ENCODE results near the gene SUSD1. TPM values are rescaled to one million over a fixed set of nuclear protein-coding genes. Genes with fewer than 3 reads are reported as not detected.
A peak's percentile ranks its signal among the peaks of the same experiment; 100 is the strongest.

Gene SUSD1
- polyA plus RNA-seq, 1 donor (not counting 4 experiments of a cell fraction or from before 2014, with no cell fraction given): 3.6 TPM

GRCh38 chr9:112142420-112142819, 32.7 kb downstream of the SUSD1 start:
- no peak for TF ChIP-seq EZH2 (IDR thresholded peaks at IDR 0.05; ENCODE audit: low read length)
- TF ChIP-seq CTCF (optimal IDR thresholded peaks at IDR 0.05 in 1 of 3, IDR thresholded peaks at IDR 0.05 in 1 of 3, conservative IDR thresholded peaks at IDR 0.05 in 1 of 3; ENCODE audit: extremely low read depth in 1 of 3, insufficient read depth in 2 of 3, low read length in 3 of 3): no peak
- no peak overlapping the region for H3K27ac ChIP-seq (ENCODE audit: control insufficient read depth, insufficient read depth, low read length)
- no peak overlapping the region for H3K4me3 ChIP-seq (ENCODE audit: control insufficient read depth in 2 of 3, extremely low read depth in 1 of 3, insufficient read depth in 2 of 3, low read depth in 1 of 3, low read length in 3 of 3)
- H3K4me1 ChIP-seq (ENCODE audit: control insufficient read depth, extremely low read depth, insufficient read depth, low read length): peaks cover 44% of the 10 kb centered on the region
- H3K9me1 ChIP-seq (ENCODE audit: control insufficient read depth, extremely low read depth, insufficient read depth, low read length): no peaks in the 10 kb centered on the region
- H2AFZ ChIP-seq (ENCODE audit: control insufficient read depth, low read length): no peak overlapping the region
- no peaks in the 10 kb centered on the region for H4K20me1 ChIP-seq (ENCODE audit: control insufficient read depth, extremely low read depth, insufficient read depth, low read length)
- no peaks in the 10 kb centered on the region for H3K27me3 ChIP-seq (ENCODE audit: control insufficient read depth, extremely low read depth, insufficient read depth, low read length)
- H3K79me2 ChIP-seq (ENCODE audit: control insufficient read depth, insufficient read depth, low read length): no peaks in the 10 kb centered on the region
- dilution Hi-C loops (cut with MboI; ENCODE audit: extremely low pct_ligation_motif_present, low sequenced_read_pairs): no loop called here
- no peak overlapping the region for H3K4me2 ChIP-seq (ENCODE audit: control insufficient read depth, extremely low read depth, insufficient read depth, low read depth, low read length)
- peak; percentile 76 for FAIRE-seq
- H3K36me3 ChIP-seq (ENCODE audit: control insufficient read depth in 2 of 2, extremely low read depth in 1 of 2, insufficient read depth in 2 of 2, low read length in 2 of 2): no peaks in the 10 kb centered on the region
- no peaks in the 10 kb centered on the region for H3K9me3 ChIP-seq (ENCODE audit: control insufficient read depth, low read depth, low read length)
- H3K9ac ChIP-seq (ENCODE audit: control insufficient read depth, extremely low read depth, insufficient read depth, low read length): no peak overlapping the region
- DNase-seq (ENCODE audit: low read depth, low spot score): no peak

DNA sequence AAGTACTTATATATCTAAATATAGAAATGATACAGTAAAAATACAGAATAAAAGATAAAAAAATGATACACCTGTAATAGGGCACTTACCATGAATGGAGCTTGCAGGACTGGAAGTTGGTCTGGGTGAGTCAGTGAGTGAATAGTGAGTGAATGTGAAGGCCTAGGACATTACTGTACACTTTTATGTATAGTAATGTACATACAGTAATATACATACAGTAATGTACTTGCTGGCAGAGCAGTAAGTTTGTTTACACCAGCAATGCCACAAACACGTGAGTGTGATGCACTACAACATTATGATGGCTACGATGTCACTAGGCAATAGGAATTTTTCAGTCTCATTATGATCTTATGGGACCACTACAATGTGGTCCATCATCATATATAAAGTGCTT, 34.2 kb downstream of the SUSD1 start:
- no peaks in the 10 kb centered on the region for H3K27me3 ChIP-seq (ENCODE audit: control insufficient read depth, extremely low read depth, insufficient read depth, low read length)
- no peaks in the 10 kb centered on the region for H3K9me1 ChIP-seq (ENCODE audit: control insufficient read depth, extremely low read depth, insufficient read depth, low read length)
- no peaks in the 10 kb centered on the region for H3K36me3 ChIP-seq (ENCODE audit: control insufficient read depth in 2 of 2, extremely low read depth in 1 of 2, insufficient read depth in 2 of 2, low read length in 2 of 2)
- no peak overlapping the region for H2AFZ ChIP-seq (ENCODE audit: control insufficient read depth, low read length)
- TF ChIP-seq CTCF (optimal IDR thresholded peaks at IDR 0.05 in 1 of 3, IDR thresholded peaks at IDR 0.05 in 1 of 3, conservative IDR thresholded peaks at IDR 0.05 in 1 of 3; ENCODE audit: extremely low read depth in 1 of 3, insufficient read depth in 2 of 3, low read length in 3 of 3) (no peak), EZH2 (IDR thresholded peaks at IDR 0.05; ENCODE audit: low read length) (no peak)
- dilution Hi-C loops (cut with MboI; ENCODE audit: extremely low pct_ligation_motif_present, low sequenced_read_pairs): no loop called here
- no peak overlapping the region for H3K9ac ChIP-seq (ENCODE audit: control insufficient read depth, extremely low read depth, insufficient read depth, low read length)
- no peaks in the 10 kb centered on the region for H4K20me1 ChIP-seq (ENCODE audit: control insufficient read depth, extremely low read depth, insufficient read depth, low read length)
- no peak overlapping the region for H3K4me2 ChIP-seq (ENCODE audit: control insufficient read depth, extremely low read depth, insufficient read depth, low read depth, low read length)
- H3K4me1 ChIP-seq (ENCODE audit: control insufficient read depth, extremely low read depth, insufficient read depth, low read length): peaks cover 40% of the 10 kb centered on the region
- H3K79me2 ChIP-seq (ENCODE audit: control insufficient read depth, insufficient read depth, low read length): no peaks in the 10 kb centered on the region
- no peaks in the 10 kb centered on the region for H3K9me3 ChIP-seq (ENCODE audit: control insufficient read depth, low read depth, low read length)
- H3K4me3 ChIP-seq (ENCODE audit: control insufficient read depth in 2 of 3, extremely low read depth in 1 of 3, insufficient read depth in 2 of 3, low read depth in 1 of 3, low read length in 3 of 3): no peak overlapping the region
- H3K27ac ChIP-seq (ENCODE audit: control insufficient read depth, insufficient read depth, low read length): peak overlapping the region; percentile 39
- DNase-seq (ENCODE audit: low read depth, low spot score): peak; percentile 46
- FAIRE-seq: no peak

Data from keratinocyte (primary cell).